CD8-positive, alpha-beta memory T cell (primary cell): Measurements from ENCODE around the gene XPR1. TPM values are rescaled to one million over a fixed set of nuclear protein-coding genes. Genes with fewer than 3 reads are reported as not detected.

Source experiments
- CTCF ChIA-PET: fragments of 350-600 bp; sonication (Branson Sonifier 250); formaldehyde crosslinking; loops from one replicate; lab custom pipeline; 2021; ENCODE audit warnings: antibody characterized with exemption; lab: Charles Lee
- POLR2A ChIA-PET: fragments of 350-600 bp; sonication (Branson Sonifier 250); formaldehyde crosslinking; loops from one replicate; lab custom pipeline; 2021; ENCODE audit warnings: antibody characterized with exemption; lab: Charles Lee
- DNase-seq, 5 donors: peaks; one replicate each; pipeline versions ENCODE4 v3.0.0 to v3.0.0-alpha.2; 2020 to 2022; ENCODE audit warnings: mixed read lengths in 1 of 5
- H3K27ac ChIP-seq: one replicate; pipeline ENCODE4 v1.7.0; 2013; ENCODE audit warnings: low read depth, mild to moderate bottlenecking, low read length, moderate library complexity
- H3K27me3 ChIP-seq: 2 replicates; pipeline ENCODE4 v1.7.0; 2013; ENCODE audit warnings: low read length, mild to moderate bottlenecking; ENCODE audit not compliant: insufficient read depth, poor library complexity, severe bottlenecking
- H3K36me3 ChIP-seq: 2 replicates; pipeline ENCODE4 v1.7.0; 2013; ENCODE audit warnings: mild to moderate bottlenecking, low read length, moderate library complexity; ENCODE audit not compliant: insufficient read depth
- H3K4me1 ChIP-seq: 2 replicates; pipeline ENCODE4 v1.7.0; 2013; ENCODE audit warnings: mild to moderate bottlenecking, low read length, moderate library complexity; ENCODE audit not compliant: insufficient read depth
- H3K4me3 ChIP-seq: 2 replicates; pipeline ENCODE4 v1.7.0; 2013; ENCODE audit warnings: mild to moderate bottlenecking, low read length
- H3K9me3 ChIP-seq: 2 replicates; pipeline ENCODE4 v1.7.0; 2013; ENCODE audit warnings: mild to moderate bottlenecking, low read length
- H3K27ac Mint-ChIP-seq, 8 donors: one replicate each; pipeline ENCODE4 v1.8.0; 2020 to 2021; ENCODE audit warnings: mixed read lengths in 8 of 8, mild to moderate bottlenecking in 6 of 8, inconsistent platforms in 3 of 8, moderate library complexity in 3 of 8
- H3K27me3 Mint-ChIP-seq, 2 donors: one replicate each; pipeline ENCODE4 v1.8.0; 2020 to 2021; ENCODE audit warnings: mixed read lengths in 2 of 2, mild to moderate bottlenecking in 1 of 2, moderate library complexity in 1 of 2
- H3K36me3 Mint-ChIP-seq, 3 donors: one replicate each; pipeline ENCODE4 v1.8.0; 2020 to 2021; ENCODE audit warnings: mixed read lengths in 3 of 3, inconsistent platforms in 1 of 3, mild to moderate bottlenecking in 1 of 3
- H3K4me1 Mint-ChIP-seq, 3 donors: one replicate each; pipeline ENCODE4 v1.8.0; 2020 to 2021; ENCODE audit warnings: mixed read lengths in 3 of 3, inconsistent platforms in 1 of 3, mild to moderate bottlenecking in 1 of 3
- H3K4me3 Mint-ChIP-seq, 7 donors: one replicate each; pipeline ENCODE4 v1.8.0; 2020 to 2021; ENCODE audit warnings: mixed read lengths in 7 of 7, mild to moderate bottlenecking in 6 of 7, moderate library complexity in 4 of 7, inconsistent platforms in 2 of 7
- H3K9me3 Mint-ChIP-seq, 5 donors: one replicate each; pipeline ENCODE4 v1.8.0; 2020 to 2022; ENCODE audit warnings: mixed read lengths in 5 of 5, mild to moderate bottlenecking in 3 of 5, moderate library complexity in 2 of 5, inconsistent platforms in 1 of 5
- polyA plus RNA-seq: library from polyadenylated mRNA; unstranded; fragments of 300-500 nt; fragmentation: Illumina TruSeq; gene quantifications from one replicate; pipeline ENCODE4 v1.2.3, GENCODE V29; 2021
- total RNA-seq, 2 experiments: library from RNA; stranded (reverse); gene quantifications; one replicate each; pipeline ENCODE4 v1.2.3, GENCODE V29; 2021

XPR1 gene
- total and polyA plus RNA-seq, 3 experiments from 2014 or later, result 7.6 to 23.2 (median 20.8) TPM

GRCh38 chr1:180863158-180863775 lies 231.4 kb downstream of the XPR1 start:
- Mint-ChIP-seq H3K4me3 (no peak overlapping the region), H3K27ac (no peak overlapping the region), H3K27me3 (no peaks in the 10 kb centered on the region), H3K4me1 (no peaks in the 10 kb centered on the region), H3K9me3 (no peaks in the 10 kb centered on the region), H3K36me3 (peaks cover 4 to 17% (median 8%) of the 10 kb centered on the region in 3 donors)
- H3K36me3 ChIP-seq, result no peaks in the 10 kb centered on the region
- H3K4me1 ChIP-seq, result no peaks in the 10 kb centered on the region
- ChIA-PET POLR2A (interaction anchor here (0.9 to 1.0 kb wide), 2 partner anchors 232 to 347 kb away, joined by 3 read pairs; no protein-coding TSS in a partner anchor), CTCF (interaction anchor here (0.9 to 4.8 kb wide), 15 partner anchors 10 to 361 kb away, joined by 3 to 78 read pairs (median 3); partner anchors contain the start of gene ACBD6)
- no peak overlapping the region for H3K27ac ChIP-seq
- H3K9me3 ChIP-seq, result no peaks in the 10 kb centered on the region
- no peaks in the 10 kb centered on the region for H3K27me3 ChIP-seq
- H3K4me3 ChIP-seq, result no peak overlapping the region
- DNase-seq, result peak in 3 of 5 donors; percentile 3 to 19 (median 16)

GRCh38 chr1:180881806-180882509 lies 250.1 kb downstream of the XPR1 start:
- CTCF ChIA-PET, result interaction anchor here (0.8 to 1.2 kb wide), 2 partner anchors 260 to 366 kb away, joined by 3 to 6 read pairs; no protein-coding TSS in a partner anchor
- Histone ChIP-seq H3K4me1 (no peaks in the 10 kb centered on the region), H3K4me3 (no peak overlapping the region), H3K9me3 (no peaks in the 10 kb centered on the region), H3K27me3 (no peaks in the 10 kb centered on the region), H3K36me3 (peaks cover 5% of the 10 kb centered on the region), H3K27ac (no peak overlapping the region)
- Mint-ChIP-seq H3K27me3 (no peaks in the 10 kb centered on the region), H3K27ac (no peak overlapping the region), H3K9me3 (no peaks in the 10 kb centered on the region), H3K36me3 (peaks cover 0 to 47% (median 18%) of the 10 kb centered on the region in 3 donors), H3K4me1 (no peaks in the 10 kb centered on the region), H3K4me3 (no peak overlapping the region)
- POLR2A ChIA-PET, result no interaction called here
- no peak for DNase-seq

- H3K36me3 ChIP-seq, result peaks cover 5% of the 10 kb centered on the region
- no peaks in the 10 kb centered on the region for H3K9me3 ChIP-seq
- H3K4me1 Mint-ChIP-seq, result no peaks in the 10 kb centered on the region
- no peak for DNase-seq
- no peaks in the 10 kb centered on the region for H3K9me3 Mint-ChIP-seq
- POLR2A ChIA-PET, result no interaction called here
- H3K4me3 Mint-ChIP-seq, result no peak overlapping the region
- no peaks in the 10 kb centered on the region for H3K27me3 Mint-ChIP-seq
- H3K27me3 ChIP-seq, result no peaks in the 10 kb centered on the region
- no peak overlapping the region for H3K27ac ChIP-seq
- H3K4me3 ChIP-seq, result no peak overlapping the region
- CTCF ChIA-PET, result no interaction called here
- H3K4me1 ChIP-seq, result no peaks in the 10 kb centered on the region
- no peak overlapping the region for H3K27ac Mint-ChIP-seq
- peaks cover 0 to 46% (median 18%) of the 10 kb centered on the region in 3 donors for H3K36me3 Mint-ChIP-seq
Measured at GRCh38 chr1:180884588-180885300, 252.9 kb downstream of the XPR1 start.

GRCh38 chr1:180886338-180886737 lies 254.5 kb downstream of the XPR1 start:
- Mint-ChIP-seq H3K9me3 (no peaks in the 10 kb centered on the region), H3K4me3 (no peak overlapping the region), H3K27me3 (no peaks in the 10 kb centered on the region), H3K36me3 (peaks cover 0 to 43% (median 13%) of the 10 kb centered on the region in 3 donors), H3K4me1 (no peaks in the 10 kb centered on the region), H3K27ac (no peak overlapping the region)
- Histone ChIP-seq H3K4me1 (no peaks in the 10 kb centered on the region), H3K36me3 (peaks cover 5% of the 10 kb centered on the region), H3K4me3 (no peak overlapping the region), H3K9me3 (no peaks in the 10 kb centered on the region), H3K27me3 (no peaks in the 10 kb centered on the region), H3K27ac (no peak overlapping the region)
- ChIA-PET POLR2A (interaction anchor here (0.6 kb wide), 1 partner anchor 199 kb away, joined by 12 read pairs; no protein-coding TSS in a partner anchor), CTCF (no interaction called here)
- DNase-seq, result no peak

GRCh38 chr1:180887841-180888240 lies 256.0 kb downstream of the XPR1 start:
- peaks cover 5% of the 10 kb centered on the region for H3K36me3 ChIP-seq
- CTCF ChIA-PET, result no interaction called here
- H3K9me3 ChIP-seq, result no peaks in the 10 kb centered on the region
- H3K36me3 Mint-ChIP-seq, result peaks cover 0 to 30% (median 10%) of the 10 kb centered on the region in 3 donors
- no peak for DNase-seq
- H3K27ac ChIP-seq, result no peak overlapping the region
- H3K4me1 Mint-ChIP-seq, result no peaks in the 10 kb centered on the region
- H3K27me3 ChIP-seq, result no peaks in the 10 kb centered on the region
- H3K27ac Mint-ChIP-seq, result no peak overlapping the region
- H3K4me3 ChIP-seq, result no peak overlapping the region
- H3K4me1 ChIP-seq, result no peaks in the 10 kb centered on the region
- H3K4me3 Mint-ChIP-seq, result no peak overlapping the region
- no peaks in the 10 kb centered on the region for H3K27me3 Mint-ChIP-seq
- POLR2A ChIA-PET, result no interaction called here
- no peaks in the 10 kb centered on the region for H3K9me3 Mint-ChIP-seq

GRCh38 chr1:180888870-180889269 lies 257.0 kb downstream of the XPR1 start:
- no peak overlapping the region for H3K4me3 Mint-ChIP-seq
- no peaks in the 10 kb centered on the region for H3K27me3 ChIP-seq
- no peaks in the 10 kb centered on the region for H3K4me1 Mint-ChIP-seq
- H3K9me3 ChIP-seq, result no peaks in the 10 kb centered on the region
- H3K9me3 Mint-ChIP-seq, result no peaks in the 10 kb centered on the region
- no peak overlapping the region for H3K4me3 ChIP-seq
- POLR2A ChIA-PET, result no interaction called here
- peaks cover 0 to 25% (median 8%) of the 10 kb centered on the region in 3 donors for H3K36me3 Mint-ChIP-seq
- no peak for DNase-seq
- H3K36me3 ChIP-seq, result peaks cover 5% of the 10 kb centered on the region
- H3K4me1 ChIP-seq, result no peaks in the 10 kb centered on the region
- H3K27ac Mint-ChIP-seq, result peak overlapping the region in 2 of 8 donors; percentile 13 to 54
- CTCF ChIA-PET, result no interaction called here
- no peak overlapping the region for H3K27ac ChIP-seq
- H3K27me3 Mint-ChIP-seq, result no peaks in the 10 kb centered on the region

- Histone ChIP-seq H3K9me3 (no peaks in the 10 kb centered on the region), H3K4me3 (no peak overlapping the region), H3K27me3 (no peaks in the 10 kb centered on the region), H3K27ac (no peak overlapping the region), H3K4me1 (no peaks in the 10 kb centered on the region), H3K36me3 (peaks cover 5% of the 10 kb centered on the region)
- ChIA-PET CTCF (no interaction called here), POLR2A (no interaction called here)
- no peaks in the 10 kb centered on the region for H3K27me3 Mint-ChIP-seq
- H3K9me3 Mint-ChIP-seq, result no peaks in the 10 kb centered on the region
- H3K27ac Mint-ChIP-seq, result peak overlapping the region in 1 of 8 donors; percentile 22
- DNase-seq, result no peak
- no peaks in the 10 kb centered on the region for H3K4me1 Mint-ChIP-seq
- H3K36me3 Mint-ChIP-seq, result peaks cover 0 to 21% (median 8%) of the 10 kb centered on the region in 3 donors
- no peak overlapping the region for H3K4me3 Mint-ChIP-seq
Measured at GRCh38 chr1:180889325-180889724, 257.5 kb downstream of the XPR1 start.

GRCh38 chr1:180892272-180892671 lies 260.4 kb downstream of the XPR1 start:
- CTCF ChIA-PET, result no interaction called here
- H3K9me3 Mint-ChIP-seq, result no peaks in the 10 kb centered on the region
- POLR2A ChIA-PET, result no interaction called here
- Histone ChIP-seq H3K4me1 (no peaks in the 10 kb centered on the region), H3K27me3 (no peaks in the 10 kb centered on the region), H3K36me3 (no peaks in the 10 kb centered on the region), H3K9me3 (no peaks in the 10 kb centered on the region), H3K27ac (no peak overlapping the region), H3K4me3 (no peak overlapping the region)
- H3K4me3 Mint-ChIP-seq, result no peak overlapping the region
- H3K4me1 Mint-ChIP-seq, result no peaks in the 10 kb centered on the region
- H3K27me3 Mint-ChIP-seq, result no peaks in the 10 kb centered on the region
- no peak overlapping the region for H3K27ac Mint-ChIP-seq
- DNase-seq, result no peak
- H3K36me3 Mint-ChIP-seq, result peaks cover 0 to 7% (median 5%) of the 10 kb centered on the region in 3 donors
